Measurements from ENCODE around the gene HEG1.

GRCh38 chr3:124937049-124937448 is 118.7 kb downstream of the HEG1 start:
- no peak for TF ChIP-seq CTCF (IDR thresholded peaks at IDR 0.05)
- TF ChIP-seq POLR2A (IDR thresholded peaks at IDR 0.05), result no peak

Data from heart left ventricle (tissue), 13 donors.